HL-60/S4 (cell line): ENCODE measurements around the gene ARAP1.

Experiments used
- in situ Hi-C: fragments of 300-500 bp; cut with MboI; formaldehyde crosslinking; loops from 2 replicates; pipeline ENCODE4 v1.14.3; 2022; ENCODE audit warnings: low sequenced_read_pairs

Gene ARAP1

GRCh38 chr11:72646472-72646871 is 105.7 kb downstream of the ARAP1 start:
- in situ Hi-C loops = loop anchor here (5.0 kb wide), 1 partner anchor 59 kb away; no protein-coding TSS in a partner anchor

- in situ Hi-C loops = loop anchor here (5.0 kb wide), 1 partner anchor 59 kb away; no protein-coding TSS in a partner anchor
Measured at GRCh38 chr11:72646024-72646423, 106.2 kb downstream of the ARAP1 start.

- in situ Hi-C loops = no loop called here
Measured at GRCh38 chr11:72643547-72643946, 108.7 kb downstream of the ARAP1 start.

GRCh38 chr11:72642884-72643522 is 109.2 kb downstream of the ARAP1 start:
- in situ Hi-C loops = no loop called here

- in situ Hi-C loops = no loop called here
Measured at GRCh38 chr11:72642043-72642883, 109.9 kb downstream of the ARAP1 start.

GRCh38 chr11:72641522-72642042 is 110.6 kb downstream of the ARAP1 start:
- in situ Hi-C loops = no loop called here

GRCh38 chr11:72639502-72640375 is 112.5 kb downstream of the ARAP1 start:
- in situ Hi-C loops = no loop called here

GRCh38 chr11:72637926-72638325 is 114.3 kb downstream of the ARAP1 start:
- in situ Hi-C loops = no loop called here

GRCh38 chr11:72637198-72637597 is 115.0 kb downstream of the ARAP1 start:
- in situ Hi-C loops = no loop called here

- in situ Hi-C loops = no loop called here
Measured at GRCh38 chr11:72636376-72636775, 115.8 kb downstream of the ARAP1 start.

- in situ Hi-C loops = no loop called here
Measured at GRCh38 chr11:72635933-72636332, 116.3 kb downstream of the ARAP1 start.

GRCh38 chr11:72635309-72635915 is 116.8 kb downstream of the ARAP1 start:
- in situ Hi-C loops = no loop called here
